DMS53 treated with DMSO at 0.1 percent for 48 hours (cell line): ENCODE measurements around the gene HERC2.
"Not testable (repeated sequence)": the region's sequence is repeated elsewhere in the genome, so short reads cannot be mapped to it uniquely, and the experiment has no call there.

Source experiments
- DNase-seq: peaks from one replicate; lab custom pipeline; 2025; ENCODE audit not compliant: unreplicated experiment; lab: John Stamatoyannopoulos, UW

The HERC2 gene

GRCh38 chr15:28273873-28274610 is 47.9 kb downstream of the HERC2 start:
- no peak for DNase-seq

- DNase-seq = no peak
Measured at GRCh38 chr15:28273468-28273867, 48.5 kb downstream of the HERC2 start.

- DNase-seq = no peak
Measured at GRCh38 chr15:28272587-28272986, 49.4 kb downstream of the HERC2 start.

GRCh38 chr15:28271697-28272260 is 50.2 kb downstream of the HERC2 start:
- no peak for DNase-seq

- DNase-seq = no peak
Measured at GRCh38 chr15:28269097-28269496, 52.9 kb downstream of the HERC2 start.

GRCh38 chr15:28267727-28268126 is 54.3 kb downstream of the HERC2 start:
- DNase-seq = no peak

- no peak for DNase-seq
Measured at GRCh38 chr15:28265334-28266019, 56.5 kb downstream of the HERC2 start.

- no peak for DNase-seq
Measured at GRCh38 chr15:28264166-28264565, 57.8 kb downstream of the HERC2 start.

- no peak for DNase-seq
Measured at GRCh38 chr15:28262438-28262837, 59.5 kb downstream of the HERC2 start.

GRCh38 chr15:28260722-28261121 is 61.3 kb downstream of the HERC2 start:
- no peak for DNase-seq

- DNase-seq = no peak
Measured at GRCh38 chr15:28260317-28260716, 61.7 kb downstream of the HERC2 start.

- no peak for DNase-seq
Measured at GRCh38 chr15:28255965-28256364, 66.0 kb downstream of the HERC2 start.

- DNase-seq = no peak
Measured at GRCh38 chr15:28252831-28253230, 69.1 kb downstream of the HERC2 start.

- DNase-seq = no peak
Measured at GRCh38 chr15:28246605-28247004, 75.4 kb downstream of the HERC2 start.

GRCh38 chr15:28243901-28244300 is 78.1 kb downstream of the HERC2 start:
- no peak for DNase-seq

GRCh38 chr15:28243399-28243798 is 78.6 kb downstream of the HERC2 start:
- DNase-seq = no peak

GRCh38 chr15:28238296-28238695 is 83.7 kb downstream of the HERC2 start:
- DNase-seq = not testable (repeated sequence)

GRCh38 chr15:28231743-28232142 is 90.2 kb downstream of the HERC2 start:
- DNase-seq = not testable (repeated sequence)

- DNase-seq = not testable (repeated sequence)
Measured at GRCh38 chr15:28231336-28231735, 90.6 kb downstream of the HERC2 start.

GRCh38 chr15:28228990-28229640 is 92.9 kb downstream of the HERC2 start:
- not testable (repeated sequence) for DNase-seq

GRCh38 chr15:28228096-28228495 is 93.9 kb downstream of the HERC2 start:
- no peak for DNase-seq

- not testable (repeated sequence) for DNase-seq
Measured at GRCh38 chr15:28227303-28227702, 94.7 kb downstream of the HERC2 start.
